Measurements from ENCODE around the gene LGALSL.

DNA sequence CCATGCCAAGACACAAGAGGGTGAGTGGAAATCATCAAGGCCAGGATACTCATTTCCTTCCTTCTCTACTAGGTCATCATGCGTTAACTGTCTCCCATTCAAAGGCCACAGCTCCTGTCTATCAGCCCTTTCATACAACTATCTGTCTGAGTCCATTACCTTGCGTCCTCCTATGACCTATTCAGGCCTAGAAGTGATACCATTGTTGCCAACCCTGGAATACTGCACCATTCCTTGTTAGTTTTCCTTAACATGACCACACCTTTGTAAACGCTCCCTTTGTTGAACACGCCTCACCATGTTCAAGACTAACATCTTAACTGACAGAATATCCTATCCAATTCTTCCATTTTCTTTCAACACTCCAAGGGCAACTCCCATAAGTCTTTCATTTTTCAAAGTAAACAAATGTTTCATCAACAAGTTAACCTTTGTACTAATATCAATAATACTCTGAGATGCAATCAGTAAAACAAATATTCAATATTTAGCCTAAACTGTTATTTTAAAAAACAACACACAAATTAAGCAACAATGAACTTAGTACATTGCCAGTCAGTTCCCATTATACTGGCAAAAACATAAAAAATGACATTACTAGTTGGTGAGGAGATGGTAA, 19.8 kb upstream of the LGALSL start:
- TF ChIP-seq, protein P1, sequence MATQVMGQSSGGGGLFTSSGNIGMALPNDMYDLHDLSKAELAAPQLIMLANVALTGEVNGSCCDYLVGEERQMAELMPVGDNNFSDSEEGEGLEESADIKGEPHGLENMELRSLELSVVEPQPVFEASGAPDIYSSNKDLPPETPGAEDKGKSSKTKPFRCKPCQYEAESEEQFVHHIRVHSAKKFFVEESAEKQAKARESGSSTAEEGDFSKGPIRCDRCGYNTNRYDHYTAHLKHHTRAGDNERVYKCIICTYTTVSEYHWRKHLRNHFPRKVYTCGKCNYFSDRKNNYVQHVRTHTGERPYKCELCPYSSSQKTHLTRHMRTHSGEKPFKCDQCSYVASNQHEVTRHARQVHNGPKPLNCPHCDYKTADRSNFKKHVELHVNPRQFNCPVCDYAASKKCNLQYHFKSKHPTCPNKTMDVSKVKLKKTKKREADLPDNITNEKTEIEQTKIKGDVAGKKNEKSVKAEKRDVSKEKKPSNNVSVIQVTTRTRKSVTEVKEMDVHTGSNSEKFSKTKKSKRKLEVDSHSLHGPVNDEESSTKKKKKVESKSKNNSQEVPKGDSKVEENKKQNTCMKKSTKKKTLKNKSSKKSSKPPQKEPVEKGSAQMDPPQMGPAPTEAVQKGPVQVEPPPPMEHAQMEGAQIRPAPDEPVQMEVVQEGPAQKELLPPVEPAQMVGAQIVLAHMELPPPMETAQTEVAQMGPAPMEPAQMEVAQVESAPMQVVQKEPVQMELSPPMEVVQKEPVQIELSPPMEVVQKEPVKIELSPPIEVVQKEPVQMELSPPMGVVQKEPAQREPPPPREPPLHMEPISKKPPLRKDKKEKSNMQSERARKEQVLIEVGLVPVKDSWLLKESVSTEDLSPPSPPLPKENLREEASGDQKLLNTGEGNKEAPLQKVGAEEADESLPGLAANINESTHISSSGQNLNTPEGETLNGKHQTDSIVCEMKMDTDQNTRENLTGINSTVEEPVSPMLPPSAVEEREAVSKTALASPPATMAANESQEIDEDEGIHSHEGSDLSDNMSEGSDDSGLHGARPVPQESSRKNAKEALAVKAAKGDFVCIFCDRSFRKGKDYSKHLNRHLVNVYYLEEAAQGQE (IDR thresholded peaks at IDR 0.05): no peak
- TF ChIP-seq, protein P2, sequence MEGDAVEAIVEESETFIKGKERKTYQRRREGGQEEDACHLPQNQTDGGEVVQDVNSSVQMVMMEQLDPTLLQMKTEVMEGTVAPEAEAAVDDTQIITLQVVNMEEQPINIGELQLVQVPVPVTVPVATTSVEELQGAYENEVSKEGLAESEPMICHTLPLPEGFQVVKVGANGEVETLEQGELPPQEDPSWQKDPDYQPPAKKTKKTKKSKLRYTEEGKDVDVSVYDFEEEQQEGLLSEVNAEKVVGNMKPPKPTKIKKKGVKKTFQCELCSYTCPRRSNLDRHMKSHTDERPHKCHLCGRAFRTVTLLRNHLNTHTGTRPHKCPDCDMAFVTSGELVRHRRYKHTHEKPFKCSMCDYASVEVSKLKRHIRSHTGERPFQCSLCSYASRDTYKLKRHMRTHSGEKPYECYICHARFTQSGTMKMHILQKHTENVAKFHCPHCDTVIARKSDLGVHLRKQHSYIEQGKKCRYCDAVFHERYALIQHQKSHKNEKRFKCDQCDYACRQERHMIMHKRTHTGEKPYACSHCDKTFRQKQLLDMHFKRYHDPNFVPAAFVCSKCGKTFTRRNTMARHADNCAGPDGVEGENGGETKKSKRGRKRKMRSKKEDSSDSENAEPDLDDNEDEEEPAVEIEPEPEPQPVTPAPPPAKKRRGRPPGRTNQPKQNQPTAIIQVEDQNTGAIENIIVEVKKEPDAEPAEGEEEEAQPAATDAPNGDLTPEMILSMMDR (IDR thresholded peaks at IDR 0.05): no peak
- TF ChIP-seq ESRRA (IDR thresholded peaks at IDR 0.05; ENCODE audit: borderline replicate concordance, low read length) (no peak), HOXA7 (CRISPR knock-in tag; IDR thresholded peaks at IDR 0.05) (no peak)

Measured in A549 (cell line).